ENCODE data around the gene ARRDC1. TPM values are rescaled to one million over a fixed set of nuclear protein-coding genes. Genes with fewer than 3 reads are reported as not detected.
A peak's percentile ranks its signal among the peaks of the same experiment; 100 is the strongest.
"Not testable (repeated sequence)": the region's sequence is repeated elsewhere in the genome, so short reads cannot be mapped to it uniquely, and the experiment has no call there.

Gene ARRDC1
- 10 to 100 TPM; 14.9 to 18.0 TPM for total RNA-seq
- long read RNA-seq, donor 1, transcript ARRDC1-201 (8 exons, 1,586 nt) = major isoform, 5 of 13 reads
- long read RNA-seq, donor 1, partial matches to known transcripts = 5 of 13 reads
- long read RNA-seq, donor 1, other reads (novel, unspliced or antisense) = 3 of 13 reads
- long read RNA-seq, donor 2, transcript ARRDC1-201 (8 exons, 1,586 nt) = major isoform, 30 of 52 reads
- long read RNA-seq, donor 2, partial matches to known transcripts = 10 of 52 reads
- long read RNA-seq, donor 2, other reads (novel, unspliced or antisense) = 12 of 52 reads

- intact Hi-C loops (cut with DNase I) = no loop called here
- DNase-seq (ENCODE audit: low spot score) = peak; percentile 96
Observed at GRCh38 chr9:137605121-137606004, at the start of gene ARRDC1. Gene ARRDC1, plus strand, starts transcription at chr9:137605686. Its CDS starts 32 bp downstream, at chr9:137605718.

- intact Hi-C loops (cut with DNase I) = no loop called here
Observed at GRCh38 chr9:137556069-137556838, 49.2 kb upstream of the ARRDC1 start.

GRCh38 chr9:137558127-137558526 is 47.4 kb upstream of the ARRDC1 start:
- DNase-seq (ENCODE audit: low spot score) = no peak
- intact Hi-C loops (cut with DNase I) = no loop called here

More at GRCh38 chr9:137556069-137556838, 49.2 kb upstream of the ARRDC1 start:
- no peak for DNase-seq (ENCODE audit: low spot score)

- intact Hi-C loops (cut with DNase I) = no loop called here
- no peak for DNase-seq (ENCODE audit: low spot score)
Observed at GRCh38 chr9:137564134-137564533, 41.4 kb upstream of the ARRDC1 start.

GRCh38 chr9:137564817-137565411 is 40.6 kb upstream of the ARRDC1 start:
- intact Hi-C loops (cut with DNase I) = no loop called here
- DNase-seq (ENCODE audit: low spot score) = no peak

GRCh38 chr9:137568445-137568844 is 37.0 kb upstream of the ARRDC1 start:
- intact Hi-C loops (cut with DNase I); DNase-seq (ENCODE audit: low spot score): not testable (repeated sequence)

- intact Hi-C loops (cut with DNase I) = no loop called here
- DNase-seq (ENCODE audit: low spot score) = no peak
Observed at GRCh38 chr9:137569609-137570203, 35.8 kb upstream of the ARRDC1 start.

- no peak for DNase-seq (ENCODE audit: low spot score)
- intact Hi-C loops (cut with DNase I) = no loop called here
Observed at GRCh38 chr9:137570566-137570965, 34.9 kb upstream of the ARRDC1 start.

GRCh38 chr9:137574192-137574591 is 31.3 kb upstream of the ARRDC1 start:
- intact Hi-C loops (cut with DNase I) = no loop called here
- DNase-seq (ENCODE audit: low spot score) = no peak

GRCh38 chr9:137575364-137575715 is 30.1 kb upstream of the ARRDC1 start:
- no peak for DNase-seq (ENCODE audit: low spot score)
- intact Hi-C loops (cut with DNase I) = no loop called here

- no peak for DNase-seq (ENCODE audit: low spot score)
- intact Hi-C loops (cut with DNase I) = no loop called here
Observed at GRCh38 chr9:137575716-137576411, 29.6 kb upstream of the ARRDC1 start.

- intact Hi-C loops (cut with DNase I) = no loop called here
Observed at GRCh38 chr9:137578518-137579258, 26.8 kb upstream of the ARRDC1 start, which contains the start of gene DPH7. Gene DPH7, minus strand, starts transcription at chr9:137578925. Its CDS starts 148 bp downstream, at chr9:137578777.

GRCh38 chr9:137579259-137579604 is 26.3 kb upstream of the ARRDC1 start:
- intact Hi-C loops (cut with DNase I) = no loop called here
- DNase-seq (ENCODE audit: low spot score) = no peak

More at GRCh38 chr9:137578518-137579258, 26.8 kb upstream of the ARRDC1 start, which contains the start of gene DPH7:
- DNase-seq (ENCODE audit: low spot score) = peak; percentile 99

GRCh38 chr9:137580209-137580953 is 25.1 kb upstream of the ARRDC1 start:
- no peak for DNase-seq (ENCODE audit: low spot score)
- intact Hi-C loops (cut with DNase I) = no loop called here

GRCh38 chr9:137580954-137581322 is 24.5 kb upstream of the ARRDC1 start:
- DNase-seq (ENCODE audit: low spot score) = no peak

GRCh38 chr9:137581361-137582285 is 23.9 kb upstream of the ARRDC1 start:
- intact Hi-C loops (cut with DNase I) = no loop called here
- no peak for DNase-seq (ENCODE audit: low spot score)

More at GRCh38 chr9:137580954-137581322, 24.5 kb upstream of the ARRDC1 start:
- intact Hi-C loops (cut with DNase I) = no loop called here
